HCEC 1CT (cell line): ENCODE measurements around the gene KNSTRN.

Experiments
- DNase-seq: peaks from one replicate; pipeline ENCODE4 v3.0.0-alpha.2; 2017

The KNSTRN gene

DNA sequence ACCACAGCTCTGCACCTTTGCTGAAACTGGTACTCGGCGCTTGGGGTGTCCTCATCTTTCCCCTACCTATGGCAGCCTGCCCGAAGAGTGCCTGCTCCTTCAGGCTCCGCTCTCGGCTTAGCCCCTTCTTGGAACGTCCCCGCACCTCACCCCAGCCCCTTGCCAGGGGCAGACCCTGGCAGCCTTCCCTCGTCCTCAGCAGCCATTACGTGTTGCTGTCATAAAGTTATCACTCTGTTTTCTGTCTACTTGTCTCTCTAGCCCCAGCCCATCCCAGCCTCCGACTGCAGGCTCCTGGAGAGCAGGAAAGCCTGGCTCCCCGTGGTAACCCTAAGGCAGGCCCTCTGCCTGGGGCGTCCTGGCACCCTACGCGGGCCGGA, 53.2 kb downstream of the KNSTRN start:
- no peak for DNase-seq

DNA sequence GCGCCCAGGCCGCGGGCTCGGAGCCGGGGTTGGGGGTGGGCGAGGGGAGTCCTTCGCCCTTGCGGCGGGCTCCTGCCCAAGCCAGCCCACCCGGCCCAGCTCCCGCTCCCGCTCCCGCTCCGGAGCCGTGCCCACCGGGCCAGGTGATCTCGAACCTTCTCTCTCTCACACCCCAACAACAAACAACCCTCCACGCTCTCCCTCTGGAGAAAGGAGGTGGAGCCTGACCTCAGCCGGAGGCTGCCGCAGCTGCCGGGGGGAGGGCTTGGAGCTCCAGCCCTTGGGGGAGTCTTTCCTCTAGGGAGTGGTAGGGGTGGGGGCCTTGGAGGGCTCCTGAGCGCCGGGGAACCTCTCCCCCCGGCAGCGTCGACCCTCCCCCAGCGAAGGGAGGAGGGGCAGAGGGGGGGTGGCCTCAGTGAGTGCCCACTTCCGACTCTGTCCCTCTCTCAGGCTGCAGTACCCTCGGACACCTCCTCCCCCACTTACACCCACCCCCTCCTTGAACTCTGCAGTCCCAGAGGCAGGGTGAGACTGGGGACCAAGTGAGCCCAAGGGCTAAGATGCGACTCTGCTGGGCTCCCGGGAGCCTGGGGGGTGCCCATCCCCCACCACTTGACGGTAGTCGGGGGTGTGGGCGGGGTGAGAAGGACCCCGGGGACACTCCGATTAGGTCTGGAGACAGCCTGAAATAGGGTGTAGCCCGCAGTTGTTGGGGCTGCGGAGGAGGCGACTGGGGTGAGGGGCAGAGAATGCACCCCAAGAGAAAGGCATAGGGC, 53.8 kb downstream of the KNSTRN start:
- DNase-seq: no peak

DNA sequence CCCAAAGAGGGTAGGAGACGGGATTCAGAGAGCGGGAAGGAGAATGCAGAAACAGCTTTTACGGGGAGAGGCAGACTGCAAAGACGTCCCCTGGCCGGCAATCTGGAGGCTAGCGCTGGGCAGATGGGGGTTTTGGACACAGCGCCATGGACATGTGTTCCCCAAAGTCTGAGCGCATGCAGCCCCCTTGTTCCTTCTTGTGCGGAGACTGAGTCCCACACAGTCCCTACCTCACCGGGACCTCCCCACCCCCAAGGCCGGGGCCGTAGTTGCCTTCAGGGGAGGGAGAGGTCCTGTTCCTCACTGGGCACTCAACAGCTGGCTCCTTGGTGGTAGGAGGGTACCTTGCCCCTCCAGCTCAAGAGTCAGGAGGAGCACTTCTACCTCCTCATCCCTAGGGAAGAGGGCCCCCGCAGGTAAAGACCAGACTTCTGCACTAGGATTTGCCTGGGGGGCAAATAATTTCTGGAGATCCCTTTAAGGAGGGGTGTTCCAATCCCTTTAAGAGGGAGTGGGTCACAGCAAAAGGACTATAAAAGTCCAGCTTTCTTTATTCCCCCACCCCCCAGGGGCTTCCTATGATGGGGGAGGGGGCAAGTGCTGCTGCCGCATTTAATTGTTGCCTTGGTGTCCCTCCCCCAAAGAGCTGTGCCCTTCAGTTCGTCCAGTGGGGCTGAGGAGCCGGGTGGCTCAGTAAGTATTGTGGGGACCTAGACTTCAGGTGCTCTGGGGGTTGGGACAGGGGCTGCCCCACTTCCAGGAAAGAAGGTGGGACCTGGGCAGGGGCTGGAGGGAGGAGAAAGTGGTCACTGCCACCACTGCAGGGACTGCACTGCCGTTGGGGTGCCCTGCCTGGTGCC, 54.6 kb downstream of the KNSTRN start:
- no peak for DNase-seq

DNA sequence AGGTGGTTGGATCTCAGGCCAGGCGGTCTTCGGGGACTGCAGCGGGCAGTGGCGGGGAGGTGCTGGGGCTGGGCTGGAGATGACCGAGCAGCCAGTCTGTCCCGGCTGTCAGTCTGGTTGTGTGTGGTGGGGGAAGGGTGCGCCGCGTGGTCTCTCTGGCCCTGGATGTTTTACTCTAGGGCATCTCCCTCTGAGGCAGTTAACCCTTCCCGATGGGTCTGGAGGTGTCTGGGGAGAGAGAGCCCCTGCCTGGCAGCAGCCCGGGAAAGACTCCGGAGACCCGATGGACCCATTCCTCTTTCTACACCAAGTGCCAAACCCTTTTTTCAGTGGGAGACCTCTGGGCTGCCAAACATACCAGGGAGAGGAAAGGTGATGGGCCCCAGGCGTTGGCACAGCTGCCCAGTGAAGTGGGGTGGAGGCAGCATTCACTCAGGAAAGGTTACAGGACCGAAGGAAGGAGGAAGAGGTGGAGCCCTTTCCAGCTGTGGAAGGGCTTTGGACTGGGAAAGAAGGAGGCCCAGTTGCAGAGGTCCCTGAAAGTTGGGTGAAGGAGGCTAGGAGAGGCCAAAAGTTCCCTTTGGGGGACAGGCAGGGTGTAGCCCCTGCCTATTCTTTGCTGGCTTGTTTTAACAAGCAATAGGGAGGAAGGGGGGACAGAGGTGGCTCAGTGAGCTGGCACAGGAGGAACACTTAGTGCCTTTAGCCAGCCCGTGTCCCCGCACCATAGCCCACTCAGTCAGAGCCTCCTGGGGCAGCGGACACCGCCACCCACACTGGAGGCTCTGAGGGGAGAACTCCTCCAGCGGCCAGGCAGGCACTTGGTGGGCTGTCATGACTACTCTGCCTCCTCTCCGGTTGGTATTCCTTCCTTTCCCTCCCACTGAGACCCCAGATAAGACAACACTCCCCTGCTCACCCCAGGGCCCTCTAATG, 55.5 kb downstream of the KNSTRN start:
- DNase-seq: no peak

DNA sequence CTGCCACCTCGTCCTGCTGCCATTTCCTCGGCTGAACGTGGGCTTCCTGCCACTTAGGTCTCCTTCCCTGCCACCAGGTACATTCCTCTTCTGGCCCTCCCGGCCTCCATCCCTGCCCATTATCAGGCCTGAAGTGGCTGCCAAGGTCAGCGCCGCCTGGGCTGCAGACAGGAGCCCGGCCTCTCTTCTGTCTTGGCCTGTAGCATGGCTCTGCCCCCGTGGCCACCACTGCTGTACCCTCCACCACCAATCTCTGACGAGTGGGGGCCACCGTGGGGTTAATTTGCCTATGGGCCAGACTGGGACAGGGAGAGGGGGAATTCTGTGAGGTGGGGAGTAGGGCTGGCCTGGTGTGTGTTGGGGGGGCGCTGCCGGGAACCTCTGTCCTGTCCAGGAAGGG, 56.2 kb downstream of the KNSTRN start:
- DNase-seq: no peak

DNA sequence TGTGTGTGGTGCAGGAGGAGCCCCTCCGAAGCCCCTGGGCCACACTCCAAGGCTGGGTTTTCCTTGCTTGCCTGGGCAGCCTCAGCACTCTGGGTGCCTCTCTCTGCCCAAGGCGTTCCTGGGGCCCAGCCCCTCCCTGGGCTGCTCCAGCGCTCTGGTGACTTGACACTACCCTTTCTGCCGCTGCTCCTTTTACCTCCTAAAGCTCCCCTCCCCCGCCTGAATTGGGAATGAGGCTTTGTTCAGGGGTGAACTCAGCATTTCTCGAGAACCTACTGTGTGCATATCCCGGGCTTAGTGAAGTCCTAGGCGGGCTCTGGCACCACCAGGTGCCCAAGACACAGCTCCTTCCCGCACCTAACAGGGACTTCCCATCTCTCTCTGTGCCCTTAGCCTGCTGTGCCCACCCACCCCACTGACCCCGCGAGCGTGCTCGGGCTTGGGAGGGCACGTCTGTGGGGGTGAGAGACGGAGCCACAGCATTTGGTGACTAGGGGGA, 57.0 kb downstream of the KNSTRN start:
- DNase-seq: no peak

DNA sequence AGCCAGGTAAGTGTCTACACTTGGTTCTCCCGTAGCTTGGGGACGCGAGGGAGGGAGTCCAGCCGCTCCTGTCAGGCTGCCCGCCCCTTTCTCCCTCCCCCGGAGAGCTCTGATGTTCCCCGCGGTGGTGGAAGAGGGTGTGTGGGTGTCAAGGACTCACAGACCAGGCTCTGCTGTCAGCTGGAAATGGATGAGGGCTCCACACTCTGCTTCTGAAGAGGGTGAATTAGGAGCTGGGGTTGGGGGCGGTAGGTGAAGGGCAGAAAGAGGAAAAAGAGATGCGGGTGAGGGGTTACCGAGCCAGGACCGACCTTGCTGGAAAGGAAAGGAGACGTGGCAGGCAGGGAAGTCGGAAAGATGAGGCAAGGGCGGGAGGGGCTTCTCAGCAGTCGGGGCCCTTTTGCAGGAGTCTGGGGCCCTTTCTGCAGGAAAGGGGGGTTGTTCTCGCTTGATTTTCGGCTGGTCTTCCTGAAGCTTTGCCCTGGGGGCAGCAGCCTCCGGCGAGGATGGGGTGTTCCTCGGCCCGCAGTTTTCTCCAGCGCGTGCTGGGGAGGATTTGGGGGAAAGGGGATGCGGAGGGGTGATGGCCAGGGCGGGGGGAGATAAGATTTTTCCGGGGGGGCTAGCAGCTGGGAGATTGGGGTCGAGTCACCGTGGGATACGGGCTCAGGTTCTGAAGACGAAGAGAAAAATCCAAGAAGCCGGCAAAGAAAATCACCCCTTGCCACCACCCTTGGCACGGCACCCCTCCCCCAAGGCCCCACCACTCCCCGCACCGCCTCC, 57.6 kb downstream of the KNSTRN start:
- DNase-seq: no peak

DNA sequence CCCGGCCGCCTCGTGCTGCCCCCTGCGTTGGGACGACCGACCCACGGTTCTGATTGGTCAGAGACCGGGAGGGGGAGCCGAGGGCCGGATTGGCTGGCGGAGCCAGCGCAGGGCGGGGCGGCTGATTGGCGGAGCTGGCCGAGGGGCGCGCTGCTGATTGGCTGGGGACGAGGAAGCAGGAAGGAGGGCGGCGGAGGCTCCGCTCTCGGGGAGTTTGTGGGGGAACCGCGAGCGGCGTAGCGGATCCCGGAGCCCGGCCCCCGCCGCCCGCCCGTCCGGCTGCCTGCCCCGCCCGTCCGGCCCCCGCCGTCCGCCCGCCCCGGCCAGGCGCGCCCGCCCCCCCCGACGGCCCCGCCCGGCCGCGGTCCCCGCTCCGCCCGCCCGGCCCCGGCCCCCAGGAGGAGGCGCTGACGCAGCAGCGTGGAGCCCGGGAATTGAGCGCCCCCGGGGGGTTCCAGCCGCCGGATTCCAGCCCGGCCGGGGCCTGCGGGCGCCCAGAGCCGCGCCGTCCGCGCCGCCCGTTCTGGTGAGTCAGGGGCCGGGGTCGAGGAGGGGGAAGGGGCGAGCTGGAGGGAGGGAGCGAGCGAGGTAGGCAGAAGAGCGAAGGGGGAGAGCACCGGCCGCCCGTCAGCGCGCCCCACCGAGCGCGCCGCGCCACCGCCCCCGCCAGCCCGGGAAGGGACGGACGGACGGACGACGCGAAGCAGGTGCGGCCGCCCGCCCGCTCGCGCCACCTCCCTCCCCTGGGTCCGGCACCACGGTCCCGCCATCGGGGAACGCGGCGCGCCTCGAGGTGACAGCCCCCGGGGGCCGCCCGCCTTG, 58.4 kb downstream of the KNSTRN start, which contains the start of gene BAHD1:
BAHD1 (plus strand) TSS at position 211 of the 822 bp plus-strand sequence. CDS start 17,512 bp downstream, outside the sequence.
- peak; percentile 92 for DNase-seq

DNA sequence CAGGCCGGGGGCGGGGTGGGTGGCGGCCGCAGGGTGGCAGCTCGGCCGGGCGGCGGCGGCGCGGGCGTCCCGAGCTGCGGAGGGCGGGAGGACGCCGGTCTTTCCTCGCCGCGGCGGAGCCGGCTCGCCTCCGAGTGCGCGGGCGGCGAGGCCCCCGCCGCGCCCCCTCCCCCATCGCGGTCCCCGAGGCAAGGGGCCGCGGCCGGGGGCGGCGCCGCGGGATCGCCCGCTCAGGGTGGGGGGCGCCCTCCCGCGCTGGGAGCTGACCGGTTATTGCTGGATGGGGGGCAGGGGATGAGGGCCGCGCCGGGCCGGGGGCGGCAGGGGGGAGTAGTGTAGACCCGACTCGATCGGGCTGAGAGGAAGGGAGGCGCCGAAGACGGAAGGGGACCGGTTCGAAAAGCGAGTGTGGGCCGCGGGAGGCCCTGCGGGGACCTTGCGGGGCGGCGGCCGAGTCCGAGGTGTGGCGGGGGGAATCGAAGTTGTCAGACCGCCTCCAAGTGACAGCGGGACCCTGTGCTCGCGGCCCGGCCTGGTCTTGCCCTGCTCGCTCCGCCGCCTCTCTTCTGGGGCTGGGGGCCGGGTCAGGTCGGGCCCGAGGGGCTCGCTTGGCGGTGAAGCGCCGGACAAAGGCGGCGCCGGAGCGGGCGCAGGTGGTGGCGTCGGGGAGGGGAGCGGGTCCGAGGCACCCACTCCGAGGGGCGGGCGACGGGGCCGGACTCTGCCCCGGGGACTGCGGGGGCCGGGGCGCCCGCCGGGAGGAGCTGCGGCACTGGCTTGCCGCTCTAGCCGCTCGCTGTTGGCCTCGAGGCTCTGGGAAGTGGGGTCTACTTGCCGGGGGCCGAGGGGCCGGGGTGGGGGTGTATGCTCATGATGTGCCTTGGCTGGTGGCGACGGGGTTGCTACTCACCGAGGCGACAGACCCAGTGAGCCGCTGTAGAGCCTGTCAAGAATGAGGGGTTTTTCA, 59.3 kb downstream of the KNSTRN start:
- no peak for DNase-seq

DNA sequence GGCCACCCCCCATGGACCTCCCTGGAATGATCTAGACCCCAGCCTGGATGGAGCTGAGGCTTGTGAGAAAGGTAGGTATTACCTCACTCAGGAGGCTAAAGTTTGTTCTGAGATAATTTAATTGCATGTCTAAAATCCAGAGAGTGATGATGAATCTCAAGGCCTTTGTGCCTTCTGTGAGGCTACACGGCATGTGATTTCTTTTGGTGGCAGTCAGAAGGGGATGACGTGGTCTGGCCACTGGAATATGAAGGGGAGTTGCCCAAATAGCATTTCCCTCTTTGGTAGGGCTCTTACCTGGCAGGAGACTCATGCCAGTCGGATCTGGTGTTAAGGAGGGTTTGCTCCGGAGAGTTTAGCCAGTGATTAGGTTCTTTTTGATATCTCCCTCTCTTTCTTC, 60.7 kb downstream of the KNSTRN start:
- no peak for DNase-seq

DNA sequence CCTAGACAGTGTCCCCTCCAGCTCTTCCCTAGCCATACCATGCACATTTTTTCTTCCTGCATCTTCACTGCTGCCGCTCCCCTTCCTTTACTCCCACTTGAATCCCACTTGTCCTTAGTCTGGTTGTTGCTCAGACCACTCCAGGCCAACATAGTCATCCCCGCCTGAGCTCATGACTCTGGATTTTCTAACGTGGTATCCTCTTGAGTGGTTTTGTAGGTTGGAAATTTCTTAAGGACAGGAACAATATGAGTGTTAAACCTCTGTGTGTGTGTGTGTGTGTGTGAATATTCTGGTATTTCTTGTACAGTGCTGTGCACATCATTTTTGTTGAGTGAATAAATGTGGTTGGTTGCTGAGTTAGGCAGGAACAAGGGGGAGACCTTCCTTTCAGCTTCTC, 61.3 kb downstream of the KNSTRN start:
- no peak for DNase-seq
